Measurements from ENCODE around the gene NAXD. TPM values are rescaled to one million over a fixed set of nuclear protein-coding genes. Genes with fewer than 3 reads are reported as not detected.

NAXD gene
- total RNA-seq, 1 experiment from 2014 or later = 11.5 TPM

DNA sequence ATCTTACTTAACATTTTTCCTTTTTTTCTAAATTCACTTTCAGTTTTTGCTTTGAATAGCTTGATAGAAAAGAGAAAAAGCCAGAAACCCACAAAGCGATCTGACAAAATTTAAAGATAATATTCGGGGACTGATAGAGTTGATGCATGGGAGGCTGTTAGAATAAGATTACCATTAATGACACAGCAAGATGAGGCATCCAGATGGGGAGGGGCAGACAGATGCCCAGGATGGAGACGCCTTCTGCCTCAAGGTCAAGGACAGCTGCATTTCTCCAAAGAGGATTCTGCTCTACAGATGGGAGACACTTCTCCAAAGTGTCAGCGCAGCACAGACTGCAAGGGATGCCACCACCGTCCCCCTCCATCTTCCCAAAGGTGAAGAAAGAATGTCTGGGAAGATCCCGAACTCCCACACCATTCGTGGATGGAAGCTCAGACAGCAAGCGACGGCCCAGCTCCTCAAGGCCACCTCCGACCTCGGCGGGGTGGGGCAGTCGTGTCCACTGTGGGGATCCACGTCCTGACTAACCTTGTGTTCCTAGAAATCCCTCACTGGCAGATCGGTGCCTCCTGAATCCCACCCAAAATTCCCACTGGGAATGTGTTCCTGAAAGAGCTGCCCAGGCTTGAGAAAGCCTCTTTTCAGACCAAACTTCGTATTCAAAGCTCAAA is 32.9 kb downstream of the NAXD start:
- CTCF ChIA-PET = no interaction called here
- TF ChIP-seq, protein P1, sequence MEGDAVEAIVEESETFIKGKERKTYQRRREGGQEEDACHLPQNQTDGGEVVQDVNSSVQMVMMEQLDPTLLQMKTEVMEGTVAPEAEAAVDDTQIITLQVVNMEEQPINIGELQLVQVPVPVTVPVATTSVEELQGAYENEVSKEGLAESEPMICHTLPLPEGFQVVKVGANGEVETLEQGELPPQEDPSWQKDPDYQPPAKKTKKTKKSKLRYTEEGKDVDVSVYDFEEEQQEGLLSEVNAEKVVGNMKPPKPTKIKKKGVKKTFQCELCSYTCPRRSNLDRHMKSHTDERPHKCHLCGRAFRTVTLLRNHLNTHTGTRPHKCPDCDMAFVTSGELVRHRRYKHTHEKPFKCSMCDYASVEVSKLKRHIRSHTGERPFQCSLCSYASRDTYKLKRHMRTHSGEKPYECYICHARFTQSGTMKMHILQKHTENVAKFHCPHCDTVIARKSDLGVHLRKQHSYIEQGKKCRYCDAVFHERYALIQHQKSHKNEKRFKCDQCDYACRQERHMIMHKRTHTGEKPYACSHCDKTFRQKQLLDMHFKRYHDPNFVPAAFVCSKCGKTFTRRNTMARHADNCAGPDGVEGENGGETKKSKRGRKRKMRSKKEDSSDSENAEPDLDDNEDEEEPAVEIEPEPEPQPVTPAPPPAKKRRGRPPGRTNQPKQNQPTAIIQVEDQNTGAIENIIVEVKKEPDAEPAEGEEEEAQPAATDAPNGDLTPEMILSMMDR (IDR thresholded peaks at IDR 0.05; ENCODE audit: unreplicated experiment) = no peak
- H3K4me1 Mint-ChIP-seq (ENCODE audit: low read depth, unreplicated experiment) = no peaks in the 10 kb centered on the region
- H3K36me3 Mint-ChIP-seq (ENCODE audit: insufficient read depth, unreplicated experiment) = peaks cover 9% of the 10 kb centered on the region
- BruUV-seq (replicated peaks) = no TSS peak
- intact Hi-C loops (cut with micrococcal nuclease; ENCODE audit: unreplicated experiment) = no loop called here
- no peak overlapping the region for H3K27ac Mint-ChIP-seq (ENCODE audit: unreplicated experiment)
- no peak for DNase-seq
- no peak overlapping the region for H3K4me3 Mint-ChIP-seq (ENCODE audit: low read depth, unreplicated experiment)
- no peaks in the 10 kb centered on the region for H3K9me3 Mint-ChIP-seq (ENCODE audit: low read depth, unreplicated experiment)
- no peaks in the 10 kb centered on the region for H3K27me3 Mint-ChIP-seq (ENCODE audit: unreplicated experiment)

DNA sequence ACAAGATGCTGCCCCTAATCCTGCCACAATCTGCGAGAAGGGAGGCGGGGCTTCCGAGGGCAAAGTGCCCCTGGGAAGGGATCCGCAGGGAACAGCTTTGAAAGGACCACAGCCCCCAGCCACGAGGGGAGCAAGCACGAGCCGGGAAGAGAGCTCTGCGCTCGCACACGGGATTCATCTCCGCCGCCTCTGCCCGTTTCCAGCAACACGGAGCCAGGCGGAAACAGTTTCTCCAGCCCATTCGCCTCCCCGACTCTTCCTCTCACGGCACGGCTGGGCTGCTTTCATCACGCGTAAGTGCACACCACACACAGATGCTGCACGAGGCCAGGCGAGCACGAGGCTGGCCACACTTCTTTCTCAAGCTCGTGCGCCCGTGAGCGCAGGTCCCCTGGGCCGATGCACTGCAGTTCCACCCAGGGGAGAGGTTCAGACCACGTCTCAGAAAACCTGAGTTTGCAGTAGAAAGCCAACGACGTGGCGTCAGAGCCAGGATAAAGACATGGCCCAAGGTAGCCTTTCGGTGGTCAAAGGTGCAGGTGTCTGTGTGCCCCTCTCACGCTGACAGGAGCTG is 33.6 kb downstream of the NAXD start:
- BruUV-seq (replicated peaks) = no TSS peak
- CTCF ChIA-PET = no interaction called here
- H3K27ac Mint-ChIP-seq (ENCODE audit: unreplicated experiment) = no peak overlapping the region

DNA sequence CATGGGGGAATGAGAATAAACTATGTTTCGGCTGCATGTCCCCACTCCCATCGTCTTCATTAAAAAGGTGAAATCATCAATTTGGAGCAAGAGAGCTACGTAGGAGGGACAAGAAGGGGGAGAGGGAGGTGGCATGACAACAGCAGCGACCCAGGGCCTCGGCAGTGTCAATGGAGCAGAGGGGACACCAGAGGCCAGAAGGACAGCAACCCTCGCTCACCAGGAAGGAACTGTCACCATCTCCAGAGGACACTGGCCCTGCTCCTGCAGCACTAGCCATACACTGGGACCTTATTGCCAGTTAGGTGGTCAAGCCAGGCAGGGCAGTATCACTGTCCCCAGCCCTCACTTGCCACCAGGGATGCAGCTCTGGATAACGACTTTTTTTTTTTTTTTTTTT is 34.2 kb downstream of the NAXD start:
- CTCF ChIA-PET = no interaction called here
- TF ChIP-seq, protein P1 (IDR thresholded peaks at IDR 0.05; ENCODE audit: unreplicated experiment) = no peak
- Mint-ChIP-seq H3K27me3 (ENCODE audit: unreplicated experiment) (no peaks in the 10 kb centered on the region), H3K9me3 (ENCODE audit: low read depth, unreplicated experiment) (no peaks in the 10 kb centered on the region), H3K4me3 (ENCODE audit: low read depth, unreplicated experiment) (no peak overlapping the region), H3K36me3 (ENCODE audit: insufficient read depth, unreplicated experiment) (peaks cover 5% of the 10 kb centered on the region), H3K4me1 (ENCODE audit: low read depth, unreplicated experiment) (no peaks in the 10 kb centered on the region), H3K27ac (ENCODE audit: unreplicated experiment) (no peak overlapping the region)
- DNase-seq = no peak
- intact Hi-C loops (cut with micrococcal nuclease; ENCODE audit: unreplicated experiment) = no loop called here
- BruUV-seq (replicated peaks) = no TSS peak

More for the DNA sequence above, 33.6 kb downstream of the NAXD start:
- H3K9me3 Mint-ChIP-seq (ENCODE audit: low read depth, unreplicated experiment) = no peaks in the 10 kb centered on the region
- DNase-seq = no peak
- no peak overlapping the region for H3K4me3 Mint-ChIP-seq (ENCODE audit: low read depth, unreplicated experiment)
- no peaks in the 10 kb centered on the region for H3K27me3 Mint-ChIP-seq (ENCODE audit: unreplicated experiment)
- H3K4me1 Mint-ChIP-seq (ENCODE audit: low read depth, unreplicated experiment) = no peaks in the 10 kb centered on the region
- intact Hi-C loops (cut with micrococcal nuclease; ENCODE audit: unreplicated experiment) = no loop called here
- TF ChIP-seq, protein P1 (IDR thresholded peaks at IDR 0.05; ENCODE audit: unreplicated experiment) = no peak
- peaks cover 5% of the 10 kb centered on the region for H3K36me3 Mint-ChIP-seq (ENCODE audit: insufficient read depth, unreplicated experiment)

DNA sequence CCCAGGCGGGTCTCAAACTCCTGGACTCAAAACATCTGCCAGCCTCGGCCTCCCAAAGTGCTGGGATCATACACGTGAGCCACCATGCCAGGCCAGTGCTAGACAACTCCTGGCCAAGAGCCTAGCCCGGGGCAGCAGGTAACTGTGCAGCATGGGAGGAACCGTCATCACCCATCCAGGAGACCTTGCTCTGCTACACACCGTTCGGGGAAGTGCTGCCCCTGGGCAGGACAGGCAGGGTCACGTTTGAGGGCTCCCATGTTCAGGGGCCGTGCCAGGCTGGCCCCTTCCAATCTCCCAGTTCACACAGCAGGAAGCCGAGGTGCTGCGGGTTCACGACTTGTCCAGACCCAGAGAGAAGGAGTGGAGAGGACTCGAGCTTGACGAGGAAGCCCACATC is 35.1 kb downstream of the NAXD start:
- CTCF ChIA-PET = no interaction called here
- TF ChIP-seq, protein P1 (IDR thresholded peaks at IDR 0.05; ENCODE audit: unreplicated experiment) = no peak
- Mint-ChIP-seq H3K4me3 (ENCODE audit: low read depth, unreplicated experiment) (no peak overlapping the region), H3K9me3 (ENCODE audit: low read depth, unreplicated experiment) (no peaks in the 10 kb centered on the region), H3K27me3 (ENCODE audit: unreplicated experiment) (no peaks in the 10 kb centered on the region), H3K4me1 (ENCODE audit: low read depth, unreplicated experiment) (no peaks in the 10 kb centered on the region), H3K36me3 (ENCODE audit: insufficient read depth, unreplicated experiment) (peaks cover 5% of the 10 kb centered on the region), H3K27ac (ENCODE audit: unreplicated experiment) (no peak overlapping the region)
- no peak for DNase-seq
- BruUV-seq (replicated peaks) = no TSS peak
- intact Hi-C loops (cut with micrococcal nuclease; ENCODE audit: unreplicated experiment) = no loop called here
